GM18867 (cell line): ENCODE measurements around the gene TRIM34.
"Not testable (repeated sequence)": the region's sequence is repeated elsewhere in the genome, so short reads cannot be mapped to it uniquely, and the experiment has no call there.

Experiments
- ATAC-seq: cut with Tn5 transposase; IDR thresholded peaks from one replicate; pipeline ENCODE4 v1.9.1; 2021; ENCODE audit warnings: mild to moderate bottlenecking, moderate library complexity; ENCODE audit not compliant: unreplicated experiment

The TRIM34 gene, protein sequence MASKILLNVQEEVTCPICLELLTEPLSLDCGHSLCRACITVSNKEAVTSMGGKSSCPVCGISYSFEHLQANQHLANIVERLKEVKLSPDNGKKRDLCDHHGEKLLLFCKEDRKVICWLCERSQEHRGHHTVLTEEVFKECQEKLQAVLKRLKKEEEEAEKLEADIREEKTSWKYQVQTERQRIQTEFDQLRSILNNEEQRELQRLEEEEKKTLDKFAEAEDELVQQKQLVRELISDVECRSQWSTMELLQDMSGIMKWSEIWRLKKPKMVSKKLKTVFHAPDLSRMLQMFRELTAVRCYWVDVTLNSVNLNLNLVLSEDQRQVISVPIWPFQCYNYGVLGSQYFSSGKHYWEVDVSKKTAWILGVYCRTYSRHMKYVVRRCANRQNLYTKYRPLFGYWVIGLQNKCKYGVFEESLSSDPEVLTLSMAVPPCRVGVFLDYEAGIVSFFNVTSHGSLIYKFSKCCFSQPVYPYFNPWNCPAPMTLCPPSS

DNA sequence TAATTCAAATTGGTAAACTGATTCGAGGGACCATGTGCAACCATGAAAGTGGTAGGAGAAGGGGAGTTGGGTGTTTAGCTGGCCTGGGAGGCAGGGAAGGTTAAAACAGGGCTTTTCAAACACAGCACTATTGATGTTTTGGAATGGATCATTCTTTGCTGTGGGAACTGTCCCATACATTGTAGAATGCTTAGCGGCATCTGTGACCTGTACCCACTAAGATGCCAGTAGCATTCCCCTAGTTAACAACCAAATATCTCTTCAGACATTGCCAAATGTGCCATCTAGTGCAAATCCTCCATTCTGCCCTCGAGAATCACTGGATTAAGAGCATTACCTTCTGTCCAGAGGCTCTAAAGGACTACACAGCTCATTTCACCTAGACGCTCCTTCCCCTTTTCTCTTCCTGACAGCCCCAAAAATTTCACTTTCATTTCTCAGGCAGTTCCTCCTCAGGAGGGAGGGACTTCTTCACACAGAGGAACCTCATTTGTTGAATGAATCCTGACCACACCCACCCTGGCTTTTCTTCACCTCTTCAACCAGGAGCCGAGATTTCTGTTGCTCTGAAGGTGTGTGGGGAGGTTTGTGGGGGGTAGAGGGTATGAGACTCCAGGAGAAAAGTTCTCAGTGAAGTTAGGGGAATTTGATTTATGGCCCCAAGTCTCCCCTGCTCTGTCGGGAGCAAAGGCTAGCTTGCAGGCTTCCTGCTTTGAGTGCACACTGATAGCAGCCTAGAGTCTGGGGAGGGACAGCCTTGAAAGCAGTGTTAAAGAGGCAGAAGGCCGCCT is at the start of gene TRIM34:
TRIM34 (plus strand) TSS at position 513 of the 791 bp plus-strand sequence. CDS start 7,331 bp downstream, outside the sequence.
- peak; percentile 97 for ATAC-seq

DNA sequence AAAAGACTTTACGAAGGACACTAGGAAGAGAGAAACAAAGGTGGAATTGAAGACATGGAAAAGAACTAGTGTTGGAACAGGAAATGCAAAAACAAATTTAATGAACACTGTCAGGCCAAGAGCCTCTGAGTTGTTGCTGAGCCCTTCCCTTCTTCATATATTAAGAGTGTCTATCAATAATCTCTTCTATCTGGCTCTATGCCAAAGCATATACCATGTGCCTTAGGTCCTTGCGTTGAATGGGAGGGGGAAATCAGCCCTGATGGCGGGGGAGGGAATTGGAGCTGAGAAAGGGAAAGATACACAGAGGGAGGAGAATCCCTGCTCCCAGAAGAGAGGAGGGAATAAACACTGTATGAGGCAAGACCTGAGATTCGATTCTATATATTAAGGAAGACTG is 49.6 kb upstream of the TRIM34 start:
- ATAC-seq: no peak

DNA sequence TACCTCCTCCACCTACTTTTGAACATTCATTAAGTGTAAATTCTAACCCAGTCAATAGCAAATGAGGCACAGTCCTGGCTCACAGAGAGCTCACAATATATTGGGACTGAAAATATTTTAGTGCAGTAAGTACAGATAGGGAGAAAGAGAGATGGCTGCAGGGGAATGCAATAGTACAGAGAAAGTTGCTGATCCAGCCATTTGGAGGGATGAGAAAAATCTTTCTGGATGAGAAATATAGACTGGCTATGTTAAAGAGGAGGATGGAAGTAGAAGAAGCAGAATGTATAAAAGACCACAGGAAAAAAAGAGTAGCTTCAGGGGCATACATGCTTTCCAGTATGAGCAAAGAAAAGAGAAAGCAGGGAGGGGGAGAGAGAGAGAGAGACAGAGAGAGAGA is 47.7 kb upstream of the TRIM34 start:
- no peak for ATAC-seq

DNA sequence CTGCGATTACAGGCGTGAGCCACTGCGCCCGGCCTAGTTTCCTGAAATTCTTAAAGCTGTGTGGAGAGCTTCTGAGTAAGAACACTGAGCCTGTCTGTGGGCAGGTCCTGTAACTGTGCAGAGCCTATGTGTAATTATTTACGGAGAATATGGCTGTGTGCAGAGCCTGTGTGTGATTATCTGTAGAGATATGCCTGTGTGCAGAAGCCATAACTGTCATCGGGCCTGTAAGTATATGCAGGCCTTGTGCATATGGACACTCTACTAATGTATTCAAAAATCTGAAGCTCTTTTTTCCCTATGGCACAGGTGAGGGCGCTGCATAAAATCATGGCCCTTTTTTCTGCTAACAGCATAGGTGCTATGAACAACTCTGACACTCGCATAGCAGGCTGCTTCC is 44.2 kb upstream of the TRIM34 start, which contains the start of gene OR52B6:
OR52B6 (plus strand) TSS at position 301 of the 400 bp plus-strand sequence; CDS start at position 301, 0 bp downstream.
- no peak for ATAC-seq

DNA sequence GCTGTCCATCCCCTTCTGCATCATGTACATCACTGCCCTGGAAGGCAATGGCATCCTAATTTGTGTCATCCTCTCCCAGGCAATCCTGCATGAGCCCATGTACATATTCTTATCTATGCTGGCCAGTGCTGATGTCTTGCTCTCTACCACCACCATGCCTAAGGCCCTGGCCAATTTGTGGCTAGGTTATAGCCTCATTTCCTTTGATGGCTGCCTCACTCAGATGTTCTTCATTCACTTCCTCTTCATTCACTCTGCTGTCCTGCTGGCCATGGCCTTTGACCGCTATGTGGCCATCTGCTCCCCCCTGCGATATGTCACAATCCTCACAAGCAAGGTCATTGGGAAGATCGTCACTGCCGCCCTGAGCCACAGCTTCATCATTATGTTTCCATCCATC is 43.8 kb upstream of the TRIM34 start:
- ATAC-seq: no peak

- not testable (repeated sequence) for ATAC-seq
Observed at GRCh38 chr11:5584458-5584857, 40.3 kb upstream of the TRIM34 start.

DNA sequence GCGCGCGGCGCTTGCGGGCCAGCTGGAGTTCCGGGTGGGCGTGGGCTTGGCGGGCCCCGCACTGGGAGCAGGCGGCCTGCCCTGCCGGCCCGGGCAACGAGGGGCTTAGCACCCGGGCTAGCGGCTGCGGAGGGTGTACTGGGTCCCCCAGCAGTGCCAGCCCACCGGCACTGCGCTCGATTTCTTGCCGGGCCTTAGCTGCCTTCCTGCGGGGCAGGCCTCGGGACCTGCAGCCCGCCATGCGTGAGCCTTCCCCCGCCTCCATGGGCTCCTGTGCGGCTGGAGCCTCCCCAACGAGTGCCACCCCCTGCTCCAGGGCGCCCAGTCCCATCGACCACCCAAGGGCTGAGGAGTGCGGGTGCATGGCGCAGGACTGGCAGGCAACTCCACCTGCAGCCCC is 34.9 kb upstream of the TRIM34 start:
- ATAC-seq: not testable (repeated sequence)

DNA sequence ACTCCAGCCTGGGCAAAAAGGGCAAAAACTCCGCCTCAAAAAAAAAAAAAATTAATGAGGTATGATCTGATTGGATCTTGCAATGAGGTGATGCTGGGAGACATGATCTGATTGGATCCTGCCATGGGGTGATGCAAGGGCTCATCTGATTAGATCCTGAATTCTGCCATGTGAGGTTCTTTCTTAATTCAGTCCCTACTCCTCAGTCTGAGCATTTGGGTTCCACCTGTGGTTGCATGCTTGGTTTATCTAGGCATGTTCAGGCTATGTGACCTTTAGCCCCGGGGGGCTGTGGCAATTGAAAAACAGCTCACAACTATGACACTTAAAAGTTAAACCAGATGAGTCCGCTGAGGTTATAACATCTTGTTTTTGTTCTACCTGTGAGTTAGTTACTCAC is 33.2 kb upstream of the TRIM34 start:
- ATAC-seq: no peak

- ATAC-seq: no peak
Observed at GRCh38 chr11:5592615-5593014, 32.2 kb upstream of the TRIM34 start.

DNA sequence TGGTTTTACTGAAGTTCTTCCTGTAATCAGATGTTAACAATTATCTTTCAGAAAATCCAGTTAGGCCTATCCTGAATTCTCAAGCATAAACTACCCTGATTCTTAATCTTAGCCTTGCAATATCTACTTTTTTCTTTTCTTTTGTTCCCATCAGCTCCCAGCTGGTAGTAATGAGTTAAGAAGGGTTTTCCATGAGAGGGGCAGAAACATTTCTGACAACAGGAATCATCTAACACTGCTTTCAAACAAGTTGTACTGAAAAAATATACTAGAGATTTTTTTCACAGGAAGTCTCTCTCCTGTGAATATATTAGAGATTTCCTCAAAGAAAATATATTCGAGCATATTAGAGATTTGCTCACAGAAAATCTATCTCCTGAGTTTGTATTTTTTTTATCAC is 31.7 kb upstream of the TRIM34 start:
- ATAC-seq: no peak

- ATAC-seq: no peak
Observed at GRCh38 chr11:5596607-5597201, 28.1 kb upstream of the TRIM34 start, which contains the start of gene TRIM6. Gene TRIM6 (plus strand): TSS chr11:5596637. CDS start chr11:5596898, 261 bp downstream.

DNA sequence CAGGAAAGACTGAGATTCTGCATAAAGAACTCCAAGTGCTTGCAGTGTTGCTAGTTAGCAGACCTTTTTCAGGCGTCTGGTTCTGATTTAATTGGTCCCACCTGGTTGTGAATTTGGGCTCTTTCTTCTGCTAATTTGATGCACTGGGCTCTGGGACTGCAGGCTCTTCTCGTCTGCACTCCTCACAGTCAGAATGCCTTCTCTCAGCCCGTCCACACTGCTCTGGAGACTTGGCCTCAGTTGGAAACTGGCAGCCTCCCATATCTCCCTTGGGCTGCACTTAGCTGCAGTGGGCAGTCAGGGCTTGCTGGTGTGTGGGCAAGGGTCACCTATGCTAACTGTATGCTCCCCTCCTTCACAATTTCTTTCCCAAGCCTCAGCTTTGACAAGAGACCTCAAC is 26.8 kb upstream of the TRIM34 start:
- no peak for ATAC-seq

DNA sequence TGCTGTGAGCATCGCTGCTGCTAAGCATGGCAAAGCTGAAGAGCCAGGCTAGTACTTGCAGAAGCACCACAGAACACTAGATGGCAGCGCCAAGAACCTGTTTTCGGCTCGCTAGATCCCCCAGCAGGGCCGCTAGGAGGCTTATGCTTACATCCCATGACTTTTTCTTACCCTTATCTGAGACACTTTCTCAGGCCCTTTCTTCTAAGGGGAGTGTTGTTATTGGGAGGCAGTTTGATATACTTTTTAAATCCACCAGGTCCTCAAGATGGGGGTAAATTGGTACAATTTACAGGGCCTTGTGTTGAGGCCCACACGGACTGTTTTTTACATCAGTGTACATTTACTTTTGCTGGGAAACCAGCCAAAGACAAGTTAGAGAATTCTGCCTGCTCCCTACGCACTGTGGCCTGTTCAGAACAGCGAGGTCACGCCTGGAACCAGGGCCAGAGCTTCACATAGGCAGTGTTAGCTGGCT is 24.4 kb upstream of the TRIM34 start:
- ATAC-seq: peak; percentile 99

DNA sequence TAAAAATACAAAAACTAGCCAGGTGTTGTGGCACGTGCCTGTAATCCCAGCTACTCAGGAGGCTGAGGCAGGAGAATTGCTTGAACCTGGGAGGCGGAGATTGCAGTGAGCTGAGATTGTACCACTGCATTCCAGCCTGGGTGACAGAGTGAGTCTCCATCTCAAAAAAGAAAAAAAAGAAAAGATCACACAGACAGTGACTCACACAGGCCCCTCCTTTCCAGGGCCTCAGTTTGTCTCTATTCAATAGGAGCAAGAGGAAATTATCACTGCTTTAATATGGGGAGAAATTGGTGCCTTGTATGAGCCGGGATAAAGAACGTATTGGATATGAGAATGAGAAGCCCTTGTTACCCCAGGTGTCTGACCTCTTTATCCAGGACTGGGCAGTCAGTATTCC is 22.0 kb upstream of the TRIM34 start:
- not testable (repeated sequence) for ATAC-seq

DNA sequence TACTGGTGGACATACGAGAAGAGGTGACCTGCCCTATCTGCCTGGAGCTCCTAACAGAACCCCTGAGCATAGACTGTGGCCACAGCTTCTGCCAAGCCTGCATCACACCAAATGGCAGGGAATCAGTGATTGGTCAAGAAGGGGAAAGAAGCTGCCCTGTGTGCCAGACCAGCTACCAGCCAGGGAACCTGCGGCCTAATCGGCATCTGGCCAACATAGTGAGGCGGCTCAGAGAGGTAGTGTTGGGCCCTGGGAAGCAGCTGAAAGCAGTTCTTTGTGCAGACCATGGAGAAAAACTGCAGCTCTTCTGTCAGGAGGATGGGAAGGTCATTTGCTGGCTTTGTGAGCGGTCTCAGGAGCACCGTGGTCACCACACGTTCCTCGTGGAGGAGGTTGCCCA is 21.5 kb upstream of the TRIM34 start:
- no peak for ATAC-seq

- ATAC-seq: no peak
Observed at GRCh38 chr11:5604896-5605295, 19.9 kb upstream of the TRIM34 start.

DNA sequence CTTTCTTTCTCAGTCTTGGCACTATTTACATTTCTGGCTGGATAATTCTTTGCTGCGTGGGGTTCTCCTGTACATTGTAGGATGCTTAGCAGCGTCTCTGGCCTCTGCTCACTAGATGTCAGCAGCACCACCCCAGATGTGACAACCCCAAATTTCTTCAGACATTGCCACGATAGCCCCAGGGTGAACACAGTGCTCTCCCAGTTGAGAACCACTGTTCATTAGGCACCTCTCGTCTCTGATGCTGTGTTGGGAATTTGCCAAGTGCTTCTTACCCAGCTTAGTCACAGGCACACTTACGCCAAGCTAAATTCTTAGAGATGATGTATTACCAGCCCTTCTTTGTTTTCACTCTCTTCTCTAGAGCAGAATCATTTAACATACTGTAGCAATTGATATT is 19.0 kb upstream of the TRIM34 start:
- ATAC-seq: no peak

DNA sequence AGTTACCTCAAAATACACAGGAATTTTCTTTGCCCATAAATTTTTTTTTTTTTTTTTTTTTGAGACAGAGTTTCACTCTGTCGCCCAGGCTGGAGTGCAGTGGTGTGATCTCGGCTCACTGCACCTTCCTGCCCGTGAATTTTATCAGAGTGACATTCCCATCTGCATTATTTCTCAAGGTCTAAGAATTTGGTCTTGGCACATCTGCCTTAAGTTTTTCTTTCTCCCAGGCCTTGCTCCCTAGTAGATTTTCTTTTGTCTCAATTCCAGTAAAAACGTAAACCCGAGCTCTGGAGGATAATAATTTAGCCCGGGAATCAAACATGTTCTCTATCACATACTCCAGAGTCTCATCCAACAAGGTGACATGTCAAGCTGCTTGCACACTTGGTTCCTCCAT is 16.0 kb upstream of the TRIM34 start:
- ATAC-seq: no peak

- ATAC-seq: no peak
Observed at GRCh38 chr11:5610446-5610845, 14.4 kb upstream of the TRIM34 start.

GRCh38 chr11:5611627-5612026 is 13.2 kb upstream of the TRIM34 start:
- no peak for ATAC-seq

GRCh38 chr11:5618807-5619206 is 6.0 kb upstream of the TRIM34 start:
- ATAC-seq: no peak
